ENCODE results near the gene RPS6KC1. TPM values are rescaled to one million over a fixed set of nuclear protein-coding genes. Genes with fewer than 3 reads are reported as not detected.
"Not testable (repeated sequence)": the region's sequence is repeated elsewhere in the genome, so short reads cannot be mapped to it uniquely, and the experiment has no call there.

RPS6KC1 gene
- total RNA-seq, 6 donors from 2014 or later: 8.3 to 31.4 (median 15.1) TPM

- DNase-seq (no peak), ATAC-seq (ENCODE audit: low FRiP score in 2 of 2) (no peak)
- WGBS, 2 donors: 78 to 93% methylated on average over 1 of the region's 1 CpG
Observed at GRCh38 chr1:213315571-213315970, 264.5 kb downstream of the RPS6KC1 start.

GRCh38 chr1:213318458-213318857, 267.4 kb downstream of the RPS6KC1 start:
- 67 to 81% methylated on average over 1 of the region's 1 CpG for WGBS, 2 donors

More at GRCh38 chr1:213315571-213315970, 264.5 kb downstream of the RPS6KC1 start:
- Histone ChIP-seq H3K36me3 (no peaks in the 10 kb centered on the region), H3K27me3 (no peaks in the 10 kb centered on the region), H3K27ac (no peak overlapping the region), H3K9me3 (no peaks in the 10 kb centered on the region), H3K4me3 (no peak overlapping the region), H3K4me1 (no peaks in the 10 kb centered on the region)
- TF ChIP-seq CTCF (IDR thresholded peaks at IDR 0.05) (no peak), POLR2A (IDR thresholded peaks at IDR 0.05) (no peak), EP300 (IDR thresholded peaks at IDR 0.05) (no peak), POLR2AphosphoS5 (IDR thresholded peaks at IDR 0.05) (no peak)

GRCh38 chr1:213320191-213320870, 269.3 kb downstream of the RPS6KC1 start:
- H3K9me3 ChIP-seq: no peaks in the 10 kb centered on the region
- H3K27ac ChIP-seq: no peak overlapping the region
- no peaks in the 10 kb centered on the region for H3K4me1 ChIP-seq
- H3K27me3 ChIP-seq: no peaks in the 10 kb centered on the region
- WGBS, 2 donors: 55 to 62% methylated on average over 6 of the region's 6 CpGs
- DNase-seq (no peak), ATAC-seq (ENCODE audit: low FRiP score in 2 of 2) (no peak)
- H3K36me3 ChIP-seq: no peaks in the 10 kb centered on the region
- no peak for TF ChIP-seq POLR2A (IDR thresholded peaks at IDR 0.05)
- no peak for TF ChIP-seq CTCF (IDR thresholded peaks at IDR 0.05)
- TF ChIP-seq POLR2AphosphoS5 (IDR thresholded peaks at IDR 0.05): no peak
- no peak for TF ChIP-seq EP300 (IDR thresholded peaks at IDR 0.05)
- no peak overlapping the region for H3K4me3 ChIP-seq

More at GRCh38 chr1:213318458-213318857, 267.4 kb downstream of the RPS6KC1 start:
- H3K4me3 ChIP-seq; H3K4me1 ChIP-seq; H3K27me3 ChIP-seq; H3K27ac ChIP-seq; DNase-seq; H3K9me3 ChIP-seq; ATAC-seq (ENCODE audit: low FRiP score in 2 of 2); H3K36me3 ChIP-seq: not testable (repeated sequence)

Other genes starting within 250 kb of the RPS6KC1 start
- 1 to 10 TPM in 1 of 6 donors, not detected in 5; 2.7 TPM for gene SPATA45, start 203.6 kb upstream of the RPS6KC1 start, total RNA-seq
- 1 to 10 TPM; 5.2 to 9.4 (median 8.3) TPM for gene FLVCR1, start 193.0 kb upstream of the RPS6KC1 start, total RNA-seq
- 1 to 10 TPM in 4 of 6 donors, under 1 TPM in 2; 0.30 to 3.1 (median 1.4) TPM for gene VASH2, start 100.7 kb upstream of the RPS6KC1 start, total RNA-seq
- 10 to 100 TPM; 29.4 to 68.7 (median 35.6) TPM for gene ANGEL2, start 35.4 kb upstream of the RPS6KC1 start, total RNA-seq

Measured in upper lobe of left lung (tissue), 6 donors.